ENCODE data around the gene ALX3.
"Not testable (repeated sequence)": the region's sequence is repeated elsewhere in the genome, so short reads cannot be mapped to it uniquely, and the experiment has no call there.

ALX3 gene

GRCh38 chr1:110088739-110089316, 18.4 kb upstream of the ALX3 start:
- DNase-seq = no peak

GRCh38 chr1:110087812-110088738, 17.6 kb upstream of the ALX3 start:
- no peak for DNase-seq

- DNase-seq = no peak
Measured at GRCh38 chr1:110086961-110087360, 16.5 kb upstream of the ALX3 start.

GRCh38 chr1:110085671-110086070, 15.2 kb upstream of the ALX3 start:
- DNase-seq = no peak

GRCh38 chr1:110084227-110085078, 14.0 kb upstream of the ALX3 start:
- DNase-seq = no peak

GRCh38 chr1:110083866-110084226, 13.4 kb upstream of the ALX3 start:
- no peak for DNase-seq

GRCh38 chr1:110083061-110083865, 12.8 kb upstream of the ALX3 start:
- DNase-seq = no peak

- DNase-seq = no peak
Measured at GRCh38 chr1:110082477-110082876, 12.0 kb upstream of the ALX3 start.

- no peak for DNase-seq
Measured at GRCh38 chr1:110081061-110081460, 10.6 kb upstream of the ALX3 start.

- not testable (repeated sequence) for DNase-seq
Measured at GRCh38 chr1:110079995-110080394, 9.5 kb upstream of the ALX3 start.

- no peak for DNase-seq
Measured at GRCh38 chr1:110076789-110077500, 6.5 kb upstream of the ALX3 start.

- no peak for DNase-seq
Measured at GRCh38 chr1:110074166-110074565, 3.7 kb upstream of the ALX3 start.

GRCh38 chr1:110070282-110070669, 196 bp downstream of the ALX3 start:
- DNase-seq = no peak

- no peak for DNase-seq
Measured at GRCh38 chr1:110069404-110070281, 829 bp downstream of the ALX3 start.

GRCh38 chr1:110068646-110069403, 1.6 kb downstream of the ALX3 start:
- no peak for DNase-seq

GRCh38 chr1:110067893-110068645, 2.4 kb downstream of the ALX3 start:
- DNase-seq = no peak

- DNase-seq = no peak
Measured at GRCh38 chr1:110067479-110067892, 3.0 kb downstream of the ALX3 start.

- DNase-seq = no peak
Measured at GRCh38 chr1:110065841-110066240, 4.6 kb downstream of the ALX3 start.

Measured in right hindlimb (tissue), 1 donor.